Pancreas (tissue), 10 donors: Measurements from ENCODE around the gene LRATD1. TPM values are rescaled to one million over a fixed set of nuclear protein-coding genes. Genes with fewer than 3 reads are reported as not detected.

Experiments
- ATAC-seq, 4 donors: fragments of 200-7000 bp; cut with Tn5 transposase; one replicate each; pipeline versions ENCODE4 v1.8.0 to v1.9.1; 2020; ENCODE audit warnings: mild to moderate bottlenecking in 4 of 4, moderate library complexity in 4 of 4
- DNase-seq, 6 donors: peaks; one replicate each; pipeline ENCODE4 v3.0.0-alpha.2; 2020
- FAIRE-seq: peaks from 2 replicates; lab custom pipeline; 2012; peaks lifted over from hg19 to GRCh38; lab: Jason Lieb, UNC
- H3K27ac ChIP-seq, 4 donors: fragments of 200-600 bp; sonication (generic); 1 replicate in 3 of 4; 2 replicates in 1 of 4; pipeline versions ENCODE4 v1.5.0 to v1.8.0; 2020
- H3K27me3 ChIP-seq, 4 donors: fragments of 200-600 bp; one replicate each; pipeline ENCODE4 v1.8.0; 2021
- H3K36me3 ChIP-seq, 3 donors: fragments of 200-600 bp; sonication (generic) in 1 of 3; one replicate each; pipeline versions ENCODE4 v1.5.0 to v1.8.0; 2020 to 2021
- H3K4me1 ChIP-seq, 3 donors: fragments of 200-600 bp; one replicate each; pipeline ENCODE4 v1.8.0; 2021
- H3K4me3 ChIP-seq, 4 donors: fragments of 200-600 bp; sonication (generic) in 2 of 4; one replicate each; pipeline versions ENCODE4 v1.5.0 to v1.8.0; 2020 to 2021
- H3K9me3 ChIP-seq, 4 donors: fragments of 200-600 bp; one replicate each; pipeline ENCODE4 v1.8.0; 2021
- WGBS, 2 donors: extraction: QIAGEN DNeasy Blood & Tissue Kit; methylation state at CpG; one replicate each; pipeline ENCODE4 v1.1.7; 2013; 5-methylcytosine and 5-hydroxymethylcytosine counted together
- intact Hi-C, 3 donors: fragments of 100-400 bp; cut with DNase I; formaldehyde crosslinking; loops; one replicate each; pipeline versions ENCODE4 v1.11.1 to v1.14.2; 2022
- polyA plus RNA-seq, 2 donors: library from polyadenylated mRNA; stranded (reverse); fragments of 200-250 nt; gene quantifications; one replicate each; pipeline ENCODE4 v1.2.3, GENCODE V29; 2013
- total RNA-seq, 6 donors: library from RNA; stranded (reverse); fragmentation: NEBNext Ultra II Directional in 4 of 6; extraction: Animal tissue kit (Norgen Biotek cat#: 25700) in 4 of 6; gene quantifications; one replicate each; pipeline versions ENCODE4 v1.2.1 to v1.2.4, GENCODE V29; 2021 to 2023
- TF ChIP-seq, protein P1 (sequence below), 4 donors: fragments of 200-600 bp; sonication (generic) in 3 of 4; IDR thresholded peaks; one replicate each; pipeline versions ENCODE4 v1.5.0 to v1.8.0; 2021; ENCODE audit warnings: antibody characterized with exemption in 4 of 4
- donor health status: healthy with polysubstance abuse.
- donor health status: DM: no; HTN: no; CAD: no; lungs with moderate emphysema.
- donor health status: DM: no; HTN: no; CAD: no.
- donor health status: control.
- donor health status: control.
- donor health status: Bipolar disorder and iron deficiency.
- donor health status: DM: yes; HTN: yes; CAD: no.
- donor health status: DM: no; HTN: no; CAD: no.
- donor health status: DM: no; HTN: no; CAD: no.
- donor health status: DM: yes; HTN: yes; CAD: no.

Gene LRATD1
- total and polyA plus RNA-seq, 8 donors: 3.0 to 7.9 (median 4.5) TPM

- Histone ChIP-seq H3K27me3 (no peaks in the 10 kb centered on the region), H3K4me3 (no peak overlapping the region), H3K36me3 (no peaks in the 10 kb centered on the region), H3K4me1 (no peaks in the 10 kb centered on the region), H3K27ac (no peak overlapping the region), H3K9me3 (no peaks in the 10 kb centered on the region)
- FAIRE-seq (no peak), ATAC-seq (no peak), DNase-seq (no peak)
- TF ChIP-seq, protein P1, sequence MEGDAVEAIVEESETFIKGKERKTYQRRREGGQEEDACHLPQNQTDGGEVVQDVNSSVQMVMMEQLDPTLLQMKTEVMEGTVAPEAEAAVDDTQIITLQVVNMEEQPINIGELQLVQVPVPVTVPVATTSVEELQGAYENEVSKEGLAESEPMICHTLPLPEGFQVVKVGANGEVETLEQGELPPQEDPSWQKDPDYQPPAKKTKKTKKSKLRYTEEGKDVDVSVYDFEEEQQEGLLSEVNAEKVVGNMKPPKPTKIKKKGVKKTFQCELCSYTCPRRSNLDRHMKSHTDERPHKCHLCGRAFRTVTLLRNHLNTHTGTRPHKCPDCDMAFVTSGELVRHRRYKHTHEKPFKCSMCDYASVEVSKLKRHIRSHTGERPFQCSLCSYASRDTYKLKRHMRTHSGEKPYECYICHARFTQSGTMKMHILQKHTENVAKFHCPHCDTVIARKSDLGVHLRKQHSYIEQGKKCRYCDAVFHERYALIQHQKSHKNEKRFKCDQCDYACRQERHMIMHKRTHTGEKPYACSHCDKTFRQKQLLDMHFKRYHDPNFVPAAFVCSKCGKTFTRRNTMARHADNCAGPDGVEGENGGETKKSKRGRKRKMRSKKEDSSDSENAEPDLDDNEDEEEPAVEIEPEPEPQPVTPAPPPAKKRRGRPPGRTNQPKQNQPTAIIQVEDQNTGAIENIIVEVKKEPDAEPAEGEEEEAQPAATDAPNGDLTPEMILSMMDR (IDR thresholded peaks at IDR 0.05): no peak
- intact Hi-C loops: no loop called here
- 79 to 82% methylated on average over 3 of the region's 3 CpGs for WGBS, 2 donors
Measured at GRCh38 chr2:14601156-14601770, 31.3 kb upstream of the LRATD1 start.

- FAIRE-seq (no peak), DNase-seq (no peak), ATAC-seq (no peak)
- 39 to 57% methylated on average over 1 of the region's 1 CpG for WGBS, 2 donors
- TF ChIP-seq, protein P1 (IDR thresholded peaks at IDR 0.05): no peak
- Histone ChIP-seq H3K27ac (no peak overlapping the region), H3K9me3 (no peaks in the 10 kb centered on the region), H3K27me3 (no peaks in the 10 kb centered on the region), H3K4me1 (no peaks in the 10 kb centered on the region), H3K4me3 (no peak overlapping the region), H3K36me3 (no peaks in the 10 kb centered on the region)
- intact Hi-C loops: no loop called here
Measured at GRCh38 chr2:14602309-14602708, 30.2 kb upstream of the LRATD1 start.

DNA sequence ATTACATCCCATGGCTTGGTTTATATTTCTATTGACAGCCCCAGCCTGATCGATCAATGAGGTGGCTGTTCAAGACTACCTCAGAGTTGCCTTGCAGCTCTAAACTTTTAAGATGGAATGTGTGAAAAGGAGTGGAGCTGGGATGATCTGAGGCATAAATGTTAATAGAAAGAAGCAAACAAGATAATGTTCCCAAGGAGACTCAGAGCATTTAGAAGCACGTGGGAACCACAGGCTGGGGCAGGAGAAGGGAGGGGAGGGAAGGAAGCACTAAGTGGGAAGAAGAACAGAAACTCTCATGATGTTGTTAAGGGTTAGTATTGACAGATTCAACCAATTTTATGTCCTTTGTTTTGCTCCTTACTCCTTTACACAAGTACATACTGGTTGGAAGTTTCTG, 28.8 kb upstream of the LRATD1 start:
- TF ChIP-seq, protein P1 (IDR thresholded peaks at IDR 0.05): no peak
- no peaks in the 10 kb centered on the region for H3K27me3 ChIP-seq
- no peak for ATAC-seq
- no peaks in the 10 kb centered on the region for H3K9me3 ChIP-seq
- H3K36me3 ChIP-seq: no peaks in the 10 kb centered on the region
- no peak for DNase-seq
- intact Hi-C loops: no loop called here
- no peak overlapping the region for H3K27ac ChIP-seq
- no peak overlapping the region for H3K4me3 ChIP-seq
- FAIRE-seq: no peak
- no peaks in the 10 kb centered on the region for H3K4me1 ChIP-seq
- 48 to 50% methylated on average over 2 of the region's 2 CpGs for WGBS, 2 donors

DNA sequence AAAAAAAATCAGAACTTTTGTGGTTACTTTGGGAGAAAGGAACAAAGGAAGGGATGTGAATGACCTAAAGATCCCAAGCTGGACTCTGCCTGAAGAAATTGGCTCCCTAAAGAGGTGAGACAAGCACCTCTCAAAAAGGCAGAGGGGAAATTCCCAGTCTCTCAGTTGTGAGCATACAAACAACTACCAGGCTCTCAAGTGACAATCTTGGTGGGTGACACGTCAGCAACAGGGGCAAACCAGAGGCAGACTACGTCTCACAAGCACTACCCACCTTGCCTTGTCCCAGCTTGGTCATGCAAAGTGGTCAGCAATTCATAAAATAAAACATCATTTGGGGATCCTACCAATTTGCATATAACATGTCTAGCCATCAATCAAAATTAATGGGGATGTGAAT, 24.3 kb upstream of the LRATD1 start:
- ATAC-seq (no peak), FAIRE-seq (no peak), DNase-seq (no peak)
- Histone ChIP-seq H3K27me3 (no peaks in the 10 kb centered on the region), H3K4me1 (no peaks in the 10 kb centered on the region), H3K36me3 (no peaks in the 10 kb centered on the region), H3K4me3 (no peak overlapping the region), H3K27ac (no peak overlapping the region), H3K9me3 (no peaks in the 10 kb centered on the region)
- intact Hi-C loops: no loop called here
- WGBS, 2 donors: 88 to 94% methylated on average over 2 of the region's 2 CpGs
- TF ChIP-seq, protein P1 (IDR thresholded peaks at IDR 0.05): no peak

GRCh38 chr2:14614017-14614416, 18.5 kb upstream of the LRATD1 start:
- TF ChIP-seq, protein P1 (IDR thresholded peaks at IDR 0.05): no peak
- intact Hi-C loops: no loop called here
- no peaks in the 10 kb centered on the region for H3K27me3 ChIP-seq
- FAIRE-seq: no peak
- no peaks in the 10 kb centered on the region for H3K36me3 ChIP-seq
- no peak for DNase-seq
- no peaks in the 10 kb centered on the region for H3K9me3 ChIP-seq
- no peak for ATAC-seq
- no peak overlapping the region for H3K4me3 ChIP-seq
- H3K27ac ChIP-seq: no peak overlapping the region
- no peaks in the 10 kb centered on the region for H3K4me1 ChIP-seq
